ENCODE results near the gene ADTRP. TPM values are rescaled to one million over a fixed set of nuclear protein-coding genes. Genes with fewer than 3 reads are reported as not detected.
A peak's percentile ranks its signal among the peaks of the same experiment; 100 is the strongest.

ADTRP gene
- total and polyA plus RNA-seq, 2 experiments from 2014 or later: not detected

DNA sequence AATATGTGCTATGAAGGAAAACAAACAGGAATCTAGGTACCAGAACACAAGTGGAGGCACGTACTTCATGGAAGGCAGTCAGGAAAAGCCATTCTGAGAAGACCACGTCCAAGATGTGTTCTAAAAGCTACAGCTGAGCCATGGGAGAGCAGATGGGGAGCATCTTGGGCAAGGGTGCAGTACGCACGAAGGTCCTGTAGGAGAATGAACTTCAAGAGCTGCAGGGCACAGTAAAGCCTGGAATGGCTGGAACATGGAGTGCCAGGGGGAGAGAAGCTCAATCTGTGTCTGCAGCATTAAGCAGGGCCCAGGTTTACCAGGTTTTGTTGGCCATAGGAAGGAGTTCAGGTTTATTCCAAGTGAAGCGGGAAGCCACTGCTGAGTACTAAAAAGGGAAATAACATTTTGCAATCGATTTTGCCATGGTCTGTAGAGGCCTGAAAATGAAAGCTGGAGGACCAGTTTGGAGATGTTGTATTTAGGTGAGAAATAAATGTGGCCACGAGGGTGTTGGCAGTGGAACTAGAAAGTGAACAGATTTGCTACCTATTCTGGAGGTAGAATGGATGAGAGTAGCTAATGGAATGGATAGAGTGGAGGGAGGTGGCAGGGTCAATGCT, 29.9 kb downstream of the ADTRP start:
- TF ChIP-seq CTCF (IDR thresholded peaks at IDR 0.05; ENCODE audit: low read depth, low read length): no peak
- H3K4me3 ChIP-seq: no peak overlapping the region
- no peaks in the 10 kb centered on the region for H3K36me3 ChIP-seq
- H3K9me3 ChIP-seq (ENCODE audit: low read depth): no peaks in the 10 kb centered on the region
- DNase-seq (ENCODE audit: low read depth in 1 of 2, low spot score in 1 of 2): no peak
- no peaks in the 10 kb centered on the region for H3K27me3 ChIP-seq
- no peaks in the 10 kb centered on the region for H3K4me1 ChIP-seq (ENCODE audit: low read depth)
- H3K27ac ChIP-seq: no peak overlapping the region

GRCh38 chr6:11747021-11747420, 31.6 kb downstream of the ADTRP start:
- no peak overlapping the region for H3K4me3 ChIP-seq
- no peak for DNase-seq (ENCODE audit: low read depth in 1 of 2, low spot score in 1 of 2)
- no peaks in the 10 kb centered on the region for H3K4me1 ChIP-seq (ENCODE audit: low read depth)
- no peaks in the 10 kb centered on the region for H3K36me3 ChIP-seq
- no peak for TF ChIP-seq CTCF (IDR thresholded peaks at IDR 0.05; ENCODE audit: low read depth, low read length)
- no peaks in the 10 kb centered on the region for H3K9me3 ChIP-seq (ENCODE audit: low read depth)
- H3K27ac ChIP-seq: no peak overlapping the region
- no peaks in the 10 kb centered on the region for H3K27me3 ChIP-seq

GRCh38 chr6:11744753-11745152, 33.9 kb downstream of the ADTRP start:
- Histone ChIP-seq H3K27ac (no peak overlapping the region), H3K36me3 (no peaks in the 10 kb centered on the region), H3K4me1 (ENCODE audit: low read depth) (no peaks in the 10 kb centered on the region), H3K4me3 (no peak overlapping the region), H3K9me3 (ENCODE audit: low read depth) (no peaks in the 10 kb centered on the region), H3K27me3 (no peaks in the 10 kb centered on the region)
- DNase-seq (ENCODE audit: low read depth in 1 of 2, low spot score in 1 of 2): peak in 1 of 2 donors; percentile 92
- no peak for TF ChIP-seq CTCF (IDR thresholded peaks at IDR 0.05; ENCODE audit: low read depth, low read length)

DNA sequence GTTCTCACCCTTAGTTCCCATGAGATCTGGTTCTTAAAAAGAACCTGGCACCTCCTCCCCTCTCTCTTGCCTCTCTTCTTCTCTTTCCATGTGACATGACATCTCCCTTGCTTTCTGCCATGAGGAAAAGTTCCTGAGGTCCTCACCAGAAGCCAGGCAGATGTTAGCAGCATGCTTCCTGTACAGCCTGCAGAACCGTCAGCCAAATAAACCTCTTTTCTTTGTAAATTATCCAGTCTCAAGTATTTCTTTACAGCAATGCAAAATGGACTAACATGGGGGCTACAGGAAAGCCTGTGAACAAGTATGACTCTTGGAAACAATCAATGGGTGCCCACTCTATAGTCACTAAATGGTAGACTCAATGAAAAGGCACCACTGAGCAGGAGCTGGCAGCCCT, 34.5 kb downstream of the ADTRP start:
- H3K27me3 ChIP-seq: no peaks in the 10 kb centered on the region
- H3K27ac ChIP-seq: no peak overlapping the region
- no peak for TF ChIP-seq CTCF (IDR thresholded peaks at IDR 0.05; ENCODE audit: low read depth, low read length)
- no peaks in the 10 kb centered on the region for H3K9me3 ChIP-seq (ENCODE audit: low read depth)
- no peaks in the 10 kb centered on the region for H3K36me3 ChIP-seq
- no peak overlapping the region for H3K4me3 ChIP-seq
- no peaks in the 10 kb centered on the region for H3K4me1 ChIP-seq (ENCODE audit: low read depth)
- no peak for DNase-seq (ENCODE audit: low read depth in 1 of 2, low spot score in 1 of 2)

DNA sequence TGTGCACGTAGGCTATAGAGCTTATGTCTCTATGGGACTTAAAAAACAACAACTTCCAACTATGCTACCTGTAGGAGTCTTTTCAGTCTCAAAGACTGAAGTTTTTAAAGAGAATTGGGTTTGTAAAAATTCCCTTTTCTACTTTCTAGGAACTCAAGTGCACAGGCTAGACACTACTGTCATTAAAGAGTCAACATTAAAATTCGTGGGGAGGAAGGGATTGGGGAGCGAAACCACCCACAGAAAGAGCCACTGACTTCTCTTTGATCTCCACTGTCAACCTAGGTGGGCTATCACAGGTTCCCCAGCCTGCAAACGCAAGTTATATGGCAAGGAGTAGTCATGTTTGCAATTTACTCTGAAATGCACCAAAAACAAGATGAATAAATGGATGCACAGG, 37.7 kb downstream of the ADTRP start:
- Histone ChIP-seq H3K4me3 (no peak overlapping the region), H3K27ac (no peak overlapping the region), H3K4me1 (ENCODE audit: low read depth) (no peaks in the 10 kb centered on the region), H3K27me3 (no peaks in the 10 kb centered on the region), H3K9me3 (ENCODE audit: low read depth) (no peaks in the 10 kb centered on the region), H3K36me3 (no peaks in the 10 kb centered on the region)
- TF ChIP-seq CTCF (IDR thresholded peaks at IDR 0.05; ENCODE audit: low read depth, low read length): no peak
- no peak for DNase-seq (ENCODE audit: low read depth in 1 of 2, low spot score in 1 of 2)
